TTC549 (cell line): Measurements from ENCODE around the gene ZBTB8A.
"Not testable (repeated sequence)": the region's sequence is repeated elsewhere in the genome, so short reads cannot be mapped to it uniquely, and the experiment has no call there.

Source experiments
- FAIRE-seq: peaks from 2 replicates; lab custom pipeline; 2012; peaks lifted over from hg19 to GRCh38; lab: Jason Lieb, UNC

Gene ZBTB8A

GRCh38 chr1:32622205-32622604 lies 83.0 kb downstream of the ZBTB8A start:
- no peak for FAIRE-seq

GRCh38 chr1:32622806-32623681 lies 83.8 kb downstream of the ZBTB8A start:
- FAIRE-seq: no peak

GRCh38 chr1:32623775-32624174 lies 84.5 kb downstream of the ZBTB8A start:
- FAIRE-seq: no peak

GRCh38 chr1:32626176-32626575 lies 86.9 kb downstream of the ZBTB8A start:
- no peak for FAIRE-seq

- FAIRE-seq: no peak
Observed at GRCh38 chr1:32627596-32628162, 88.5 kb downstream of the ZBTB8A start.

- not testable (repeated sequence) for FAIRE-seq
Observed at GRCh38 chr1:32630173-32630572, 90.9 kb downstream of the ZBTB8A start.

- FAIRE-seq: no peak
Observed at GRCh38 chr1:32632829-32633228, 93.6 kb downstream of the ZBTB8A start.

GRCh38 chr1:32635508-32636277 lies 96.5 kb downstream of the ZBTB8A start:
- no peak for FAIRE-seq

GRCh38 chr1:32636914-32637645 lies 97.9 kb downstream of the ZBTB8A start:
- FAIRE-seq: no peak

GRCh38 chr1:32639489-32640075 lies 100.4 kb downstream of the ZBTB8A start:
- FAIRE-seq: no peak

- not testable (repeated sequence) for FAIRE-seq
Observed at GRCh38 chr1:32642292-32642827, 103.1 kb downstream of the ZBTB8A start.

- no peak for FAIRE-seq
Observed at GRCh38 chr1:32644426-32644825, 105.2 kb downstream of the ZBTB8A start.

GRCh38 chr1:32647308-32648134 lies 108.3 kb downstream of the ZBTB8A start:
- no peak for FAIRE-seq

GRCh38 chr1:32650248-32650751 lies 111.1 kb downstream of the ZBTB8A start, which contains the start of gene ZBTB8OS:
Gene ZBTB8OS, minus strand, starts transcription at chr1:32650550. Its CDS starts 21 bp downstream, at chr1:32650529.
- FAIRE-seq: peak; percentile 73

- peak; percentile 62 for FAIRE-seq
Observed at GRCh38 chr1:32650752-32651460, 111.7 kb downstream of the ZBTB8A start, which contains the start of gene RBBP4. Gene RBBP4, plus strand, starts transcription at chr1:32651208. Its CDS starts 99 bp downstream, at chr1:32651307.

- FAIRE-seq: no peak
Observed at GRCh38 chr1:32651461-32652073, 112.3 kb downstream of the ZBTB8A start.

- FAIRE-seq: no peak
Observed at GRCh38 chr1:32652244-32652962, 113.2 kb downstream of the ZBTB8A start.
